ENCODE results near the gene ZNF740. TPM values are rescaled to one million over a fixed set of nuclear protein-coding genes. Genes with fewer than 3 reads are reported as not detected.

Gene ZNF740
- total RNA-seq, 1 experiment from 2014 or later = 65.8 TPM

DNA sequence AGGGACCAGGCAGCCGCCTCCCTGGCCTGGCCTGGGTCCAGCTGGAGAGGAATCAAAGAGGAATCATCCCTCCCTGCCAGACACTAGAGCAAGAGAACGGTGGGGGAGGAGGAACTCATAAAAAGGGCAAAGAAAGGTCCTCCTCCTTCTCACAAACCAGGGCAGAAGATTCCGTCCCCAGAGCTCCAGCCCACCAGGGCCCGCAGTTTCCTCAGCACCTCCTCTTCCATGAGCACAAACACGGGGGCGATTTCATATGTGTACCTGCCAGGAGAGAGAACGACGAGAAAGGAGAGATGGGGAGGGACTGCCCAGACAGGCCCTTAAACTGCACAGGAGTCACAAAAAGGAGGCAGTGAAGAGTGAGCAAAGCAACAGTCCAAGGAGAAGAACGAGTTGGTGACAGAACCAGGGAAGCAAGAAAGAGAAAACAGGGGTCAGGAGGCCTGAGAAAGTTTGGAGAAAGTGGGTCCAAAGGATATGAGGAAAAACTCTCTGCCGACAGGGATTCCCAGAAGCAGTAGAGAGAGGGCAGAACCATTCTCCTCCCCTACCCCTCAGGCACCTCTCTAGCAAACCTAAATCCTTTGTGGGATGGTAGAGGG lies 8.7 kb upstream of the ZNF740 start:
- POLR2A ChIA-PET (ENCODE audit: unreplicated experiment) = interaction anchor here (0.7 kb wide), 1 partner anchor 81 kb away, joined by 4 read pairs; no protein-coding TSS in a partner anchor
- H3K4me2 ChIP-seq = no peak overlapping the region
- H3F3A ChIP-seq (ENCODE audit: insufficient read depth, low read depth) = peaks cover 18% of the 10 kb centered on the region; the same call in 1 of the 2 replicates
- no peak overlapping the region for H2AFZ ChIP-seq
- H3K4me3 ChIP-seq = no peak overlapping the region
- no peaks in the 10 kb centered on the region for H3K79me2 ChIP-seq (ENCODE audit: low read depth)
- H3K4me1 ChIP-seq (replicated peaks; ENCODE audit: insufficient read depth) = peaks cover 17% of the 10 kb centered on the region
- no peak overlapping the region for H3K27ac ChIP-seq
- intact Hi-C loops (cut with micrococcal nuclease; ENCODE audit: unreplicated experiment) = loop anchor here (10.0 kb wide), 1 partner anchor 107 kb away; no protein-coding TSS in a partner anchor
- BruUV-seq (replicated peaks) = no TSS peak
- H4K20me1 ChIP-seq (ENCODE audit: insufficient read depth) = no peaks in the 10 kb centered on the region
- TF ChIP-seq EZH2 (IDR thresholded peaks at IDR 0.05; ENCODE audit: low read depth) = no peak
- no peak for TF ChIP-seq CTCF (conservative IDR thresholded peaks at IDR 0.05)
- CTCF ChIA-PET = interaction anchor here (1.2 kb wide), 1 partner anchor 73 kb away, joined by 3 read pairs; no protein-coding TSS in a partner anchor
- H3K9me3 ChIP-seq (ENCODE audit: insufficient read depth, low read depth) = no peaks in the 10 kb centered on the region
- no peaks in the 10 kb centered on the region for H3K36me3 ChIP-seq (ENCODE audit: low read depth)
- H3K9me2 ChIP-seq (ENCODE audit: insufficient read depth) = no peaks in the 10 kb centered on the region
- DNase-seq = no peak
- H3K27me3 ChIP-seq (ENCODE audit: insufficient read depth, low read depth) = no peaks in the 10 kb centered on the region

DNA sequence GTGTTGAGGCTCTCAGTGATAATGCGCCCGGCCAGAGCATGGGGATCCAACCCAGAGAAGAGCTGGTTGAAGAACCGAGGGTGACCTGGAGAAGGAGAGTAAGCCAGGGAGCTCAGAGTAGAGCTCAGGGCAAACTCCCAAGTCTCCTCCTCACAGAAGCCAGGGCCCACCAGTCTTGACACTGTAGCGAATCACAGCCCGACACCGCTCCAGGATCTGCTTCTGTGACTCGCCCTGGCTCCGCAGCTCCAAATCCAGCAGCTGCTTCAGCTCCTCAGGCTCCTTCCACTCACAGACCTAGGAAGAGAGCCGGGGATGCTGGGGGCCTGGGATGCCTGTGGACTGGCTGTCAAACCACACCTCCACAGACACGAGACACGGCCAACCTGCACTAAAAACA lies 8.2 kb upstream of the ZNF740 start:
- intact Hi-C loops (cut with micrococcal nuclease; ENCODE audit: unreplicated experiment) = loop anchor here (10.0 kb wide), 1 partner anchor 108 kb away; no protein-coding TSS in a partner anchor
- POLR2A ChIA-PET (ENCODE audit: unreplicated experiment) = interaction anchor here (0.7 kb wide), 1 partner anchor 80 kb away, joined by 4 read pairs; no protein-coding TSS in a partner anchor

More for the DNA sequence above, 8.2 kb upstream of the ZNF740 start:
- H3K79me2 ChIP-seq (ENCODE audit: low read depth) = no peaks in the 10 kb centered on the region
- no peaks in the 10 kb centered on the region for H3K9me3 ChIP-seq (ENCODE audit: insufficient read depth, low read depth)
- no peaks in the 10 kb centered on the region for H4K20me1 ChIP-seq (ENCODE audit: insufficient read depth)
- H3K27ac ChIP-seq = no peak overlapping the region
- CTCF ChIA-PET = interaction anchor here (1.2 kb wide), 1 partner anchor 73 kb away, joined by 3 read pairs; no protein-coding TSS in a partner anchor
- peaks cover 14% of the 10 kb centered on the region for H3K4me1 ChIP-seq (replicated peaks; ENCODE audit: insufficient read depth)
- TF ChIP-seq EZH2 (IDR thresholded peaks at IDR 0.05; ENCODE audit: low read depth) (no peak), CTCF (conservative IDR thresholded peaks at IDR 0.05) (no peak)
- H3K9me2 ChIP-seq (ENCODE audit: insufficient read depth) = no peaks in the 10 kb centered on the region
- H3K4me2 ChIP-seq = no peak overlapping the region
- H3K4me3 ChIP-seq = no peak overlapping the region
- H3K36me3 ChIP-seq (ENCODE audit: low read depth) = no peaks in the 10 kb centered on the region
- no peak overlapping the region for H2AFZ ChIP-seq
- H3K27me3 ChIP-seq (ENCODE audit: insufficient read depth, low read depth) = no peaks in the 10 kb centered on the region
- no TSS peak for BruUV-seq (replicated peaks)
- H3F3A ChIP-seq (ENCODE audit: insufficient read depth, low read depth) = peaks cover 18% of the 10 kb centered on the region; the same call in 1 of the 2 replicates
- DNase-seq = no peak

Measured in PC-9 (cell line).